RWPE2 (cell line): Measurements from ENCODE around the gene ARPP19.

Experiments
- ATAC-seq: fragments of 200-7000 bp; cut with Tn5 transposase; 3 replicates; pipeline ENCODE4 v1.9.1; 2021; ENCODE audit warnings: low read depth
- DNase-seq: peaks from one replicate; pipeline ENCODE4 v3.0.0-alpha.2; 2020; ENCODE audit warnings: low spot score
- H3K27ac ChIP-seq: fragments of 450-650 bp; 2 replicates; pipeline ENCODE4 v1.5.1; 2017; ENCODE audit warnings: mild to moderate bottlenecking; ENCODE audit not compliant: poor library complexity, severe bottlenecking
- H3K27me3 ChIP-seq: fragments of 250-450 bp; sonication (Bioruptor Pico); 2 replicates; pipeline ENCODE4 v1.5.1; 2021; ENCODE audit warnings: mild to moderate bottlenecking, moderate library complexity; ENCODE audit not compliant: insufficient read depth, poor library complexity, severe bottlenecking
- H3K36me3 ChIP-seq: fragments of 250-450 bp; sonication (Bioruptor Pico); 2 replicates; pipeline ENCODE4 v1.5.1; 2020; ENCODE audit warnings: low read depth, mild to moderate bottlenecking, moderate library complexity
- H3K4me1 ChIP-seq: fragments of 250-450 bp; sonication (Bioruptor Pico); 2 replicates; pipeline ENCODE4 v1.5.1; 2021; ENCODE audit warnings: mild to moderate bottlenecking, moderate library complexity; ENCODE audit not compliant: insufficient read depth, poor library complexity, severe bottlenecking
- H3K4me3 ChIP-seq: fragments of 250-450 bp; sonication (Bioruptor Pico); 2 replicates; pipeline ENCODE4 v1.5.1; 2021; ENCODE audit warnings: mild to moderate bottlenecking, moderate library complexity; ENCODE audit not compliant: severe bottlenecking
- H3K9me3 ChIP-seq: fragments of 250-450 bp; sonication (Bioruptor Pico); 2 replicates; pipeline ENCODE4 v1.5.1; 2021; ENCODE audit warnings: mild to moderate bottlenecking, moderate library complexity; ENCODE audit not compliant: severe bottlenecking
- TF ChIP-seq, protein P1 (sequence below): fragments of 450-650 bp; IDR thresholded peaks from one replicate; pipeline ENCODE4 v1.5.1; 2017; ENCODE audit warnings: mild to moderate bottlenecking, moderate library complexity; ENCODE audit not compliant: poor library complexity, severe bottlenecking

ARPP19 gene

DNA sequence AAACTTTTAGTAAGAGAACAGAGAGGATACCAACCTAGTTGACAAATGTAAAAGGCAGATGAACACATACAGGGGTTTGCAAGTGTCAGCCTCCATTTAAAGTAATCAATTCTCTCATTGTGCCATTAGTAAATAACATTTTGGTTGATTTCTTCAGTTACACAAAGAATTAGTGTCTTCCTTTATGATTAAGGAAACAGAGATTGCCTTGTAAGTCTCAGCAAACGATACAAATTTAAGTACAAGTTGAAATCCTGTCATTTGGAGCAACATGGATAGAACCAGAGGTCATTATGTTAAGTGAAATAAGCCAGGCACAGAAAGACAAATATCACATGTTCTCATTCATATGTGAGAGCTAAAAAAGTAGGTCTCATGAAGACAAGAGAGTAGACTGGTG, 66.2 kb downstream of the ARPP19 start:
- Histone ChIP-seq H3K27me3 (no peaks in the 10 kb centered on the region), H3K4me3 (no peak overlapping the region), H3K4me1 (peaks cover 15% of the 10 kb centered on the region), H3K27ac (no peak overlapping the region), H3K36me3 (no peaks in the 10 kb centered on the region), H3K9me3 (no peaks in the 10 kb centered on the region)
- TF ChIP-seq, protein P1, sequence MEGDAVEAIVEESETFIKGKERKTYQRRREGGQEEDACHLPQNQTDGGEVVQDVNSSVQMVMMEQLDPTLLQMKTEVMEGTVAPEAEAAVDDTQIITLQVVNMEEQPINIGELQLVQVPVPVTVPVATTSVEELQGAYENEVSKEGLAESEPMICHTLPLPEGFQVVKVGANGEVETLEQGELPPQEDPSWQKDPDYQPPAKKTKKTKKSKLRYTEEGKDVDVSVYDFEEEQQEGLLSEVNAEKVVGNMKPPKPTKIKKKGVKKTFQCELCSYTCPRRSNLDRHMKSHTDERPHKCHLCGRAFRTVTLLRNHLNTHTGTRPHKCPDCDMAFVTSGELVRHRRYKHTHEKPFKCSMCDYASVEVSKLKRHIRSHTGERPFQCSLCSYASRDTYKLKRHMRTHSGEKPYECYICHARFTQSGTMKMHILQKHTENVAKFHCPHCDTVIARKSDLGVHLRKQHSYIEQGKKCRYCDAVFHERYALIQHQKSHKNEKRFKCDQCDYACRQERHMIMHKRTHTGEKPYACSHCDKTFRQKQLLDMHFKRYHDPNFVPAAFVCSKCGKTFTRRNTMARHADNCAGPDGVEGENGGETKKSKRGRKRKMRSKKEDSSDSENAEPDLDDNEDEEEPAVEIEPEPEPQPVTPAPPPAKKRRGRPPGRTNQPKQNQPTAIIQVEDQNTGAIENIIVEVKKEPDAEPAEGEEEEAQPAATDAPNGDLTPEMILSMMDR = no peak
- no peak for ATAC-seq
- no peak for DNase-seq

DNA sequence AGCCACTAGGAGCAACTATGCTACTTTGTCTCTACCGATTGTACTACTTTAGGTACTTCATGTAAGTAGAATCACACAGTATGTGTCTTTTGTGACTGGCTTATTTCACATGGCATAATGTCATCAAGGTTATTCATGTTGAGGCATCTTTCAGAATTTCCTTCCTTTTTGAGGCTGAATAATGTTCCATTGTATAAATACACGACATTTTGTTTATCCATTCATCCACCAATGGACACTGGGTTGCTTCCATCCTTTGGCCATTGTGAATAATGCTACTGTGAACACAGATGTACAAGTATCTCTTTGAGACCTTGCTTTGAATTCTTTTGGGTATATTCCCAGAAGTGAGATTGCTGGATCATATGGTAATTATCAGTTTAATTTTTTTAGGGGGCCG, 69.3 kb downstream of the ARPP19 start:
- Histone ChIP-seq H3K9me3 (no peaks in the 10 kb centered on the region), H3K36me3 (no peaks in the 10 kb centered on the region), H3K27me3 (no peaks in the 10 kb centered on the region), H3K27ac (no peak overlapping the region), H3K4me3 (no peak overlapping the region), H3K4me1 (peaks cover 17% of the 10 kb centered on the region)
- DNase-seq (no peak), ATAC-seq (no peak)
- TF ChIP-seq, protein P1 = no peak

DNA sequence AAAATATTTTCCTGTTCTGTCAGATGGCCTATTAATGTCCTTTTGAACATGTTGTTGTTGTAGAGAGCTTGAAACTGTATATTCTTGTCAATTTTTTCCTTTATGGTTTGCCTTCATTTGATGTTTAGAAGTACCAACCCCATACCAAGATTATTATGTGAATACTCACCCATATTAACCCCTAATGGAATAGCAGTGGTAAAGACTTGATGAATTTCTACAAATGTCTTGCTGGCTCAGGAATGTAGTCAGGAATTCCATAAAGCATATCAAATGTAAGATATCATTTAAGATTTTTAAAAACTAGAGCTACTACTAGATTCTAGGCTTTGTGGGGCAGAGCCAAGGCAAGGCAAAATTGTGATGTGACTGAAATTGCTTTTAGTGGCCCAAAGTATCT, 70.1 kb downstream of the ARPP19 start:
- H3K9me3 ChIP-seq = no peaks in the 10 kb centered on the region
- no peak for ATAC-seq
- H3K4me3 ChIP-seq = no peak overlapping the region
- TF ChIP-seq, protein P1 = no peak
- peaks cover 18% of the 10 kb centered on the region for H3K4me1 ChIP-seq
- no peaks in the 10 kb centered on the region for H3K27me3 ChIP-seq
- no peak overlapping the region for H3K27ac ChIP-seq
- DNase-seq = no peak
- no peaks in the 10 kb centered on the region for H3K36me3 ChIP-seq
